MCF 10A (cell line): ENCODE results near the gene CLEC4F. TPM values are rescaled to one million over a fixed set of nuclear protein-coding genes. Genes with fewer than 3 reads are reported as not detected.

Experiments used
- BruUV-seq: library from RNA; stranded (reverse); fragments of 400-500 nt; replicated peaks from 2 replicates; lab custom pipeline; 2021; lab: Mats Ljungman, UMichigan
- CTCF ChIA-PET: fragments of 300-600 bp; sonication (Branson Sonifier 250); formaldehyde crosslinking; extraction: SDS; loops from one replicate; lab custom pipeline; 2021; ENCODE audit warnings: antibody characterized with exemption, inconsistent platforms; lab: Yijun Ruan, JAX
- POLR2A ChIA-PET: fragments of 300-600, 350-650 bp; sonication (Branson Sonifier 250); formaldehyde crosslinking; extraction: SDS; loops from one replicate; lab custom pipeline; 2020; ENCODE audit warnings: antibody characterized with exemption, inconsistent platforms; lab: Yijun Ruan, JAX
- DNase-seq: peaks from one replicate; pipeline ENCODE4 v3.0.0-alpha.2; 2018; ENCODE audit not compliant: unreplicated experiment
- H3K27ac Mint-ChIP-seq: one replicate; pipeline ENCODE4 v1.8.0; 2022; ENCODE audit warnings: mild to moderate bottlenecking, low read depth, mixed read lengths; ENCODE audit not compliant: unreplicated experiment
- H3K27me3 Mint-ChIP-seq: one replicate; pipeline ENCODE4 v1.8.0; 2022; ENCODE audit warnings: mixed read lengths; ENCODE audit not compliant: insufficient read depth, unreplicated experiment
- H3K36me3 Mint-ChIP-seq: one replicate; pipeline ENCODE4 v1.8.0; 2022; ENCODE audit warnings: mild to moderate bottlenecking, moderate library complexity, mixed read lengths; ENCODE audit not compliant: insufficient read depth, unreplicated experiment
- H3K4me1 Mint-ChIP-seq: one replicate; pipeline ENCODE4 v1.8.0; 2022; ENCODE audit warnings: mixed read lengths; ENCODE audit not compliant: insufficient read depth, unreplicated experiment
- H3K4me3 Mint-ChIP-seq: one replicate; pipeline ENCODE4 v1.8.0; 2022; ENCODE audit warnings: mild to moderate bottlenecking, moderate library complexity, mixed read lengths; ENCODE audit not compliant: unreplicated experiment
- H3K9me3 Mint-ChIP-seq: one replicate; pipeline ENCODE4 v1.8.0; 2022; ENCODE audit warnings: mixed read lengths; ENCODE audit not compliant: unreplicated experiment
- CTCF ChIP-seq: fragments of 200-600 bp; IDR thresholded peaks from one replicate; pipeline ENCODE4 v1.8.0; 2022; ENCODE audit warnings: antibody characterized with exemption, mild to moderate bottlenecking; ENCODE audit not compliant: unreplicated experiment
- intact Hi-C: fragments of 100-400 bp; cut with micrococcal nuclease; formaldehyde crosslinking; loops from 2 replicates; pipeline ENCODE4 v1.14.1; 2022
- total RNA-seq: library from RNA; stranded (reverse); gene quantifications from 2 replicates; pipeline ENCODE4 v1.2.3, GENCODE V29; 2022

Gene CLEC4F
- total RNA-seq, 1 experiment from 2014 or later, result not detected

- POLR2A ChIA-PET, result no interaction called here
- H3K27me3 Mint-ChIP-seq, result peaks cover 53% of the 10 kb centered on the region
- DNase-seq, result no peak
- no peaks in the 10 kb centered on the region for H3K4me1 Mint-ChIP-seq
- intact Hi-C loops, result no loop called here
- TF ChIP-seq CTCF, result no peak
- BruUV-seq, result no TSS peak
- H3K36me3 Mint-ChIP-seq, result no peaks in the 10 kb centered on the region
- no peak overlapping the region for H3K27ac Mint-ChIP-seq
- no peaks in the 10 kb centered on the region for H3K9me3 Mint-ChIP-seq
- H3K4me3 Mint-ChIP-seq, result no peak overlapping the region
- CTCF ChIA-PET, result interaction anchor here (1.2 kb wide), 2 partner anchors 25 to 45 kb away, joined by 3 read pairs; no protein-coding TSS in a partner anchor
These were observed 53.2 kb downstream of the CLEC4F start for GRCh38 chr2:70767079-70767698.

- H3K36me3 Mint-ChIP-seq, result no peaks in the 10 kb centered on the region
- peaks cover 60% of the 10 kb centered on the region for H3K27me3 Mint-ChIP-seq
- CTCF ChIA-PET, result interaction anchor here (1.2 kb wide), 1 partner anchor 25 kb away, joined by 3 read pairs; no protein-coding TSS in a partner anchor
- no peaks in the 10 kb centered on the region for H3K9me3 Mint-ChIP-seq
- intact Hi-C loops, result no loop called here
- no peak for TF ChIP-seq CTCF
- H3K4me3 Mint-ChIP-seq, result no peak overlapping the region
- no peak overlapping the region for H3K27ac Mint-ChIP-seq
- POLR2A ChIA-PET, result no interaction called here
- BruUV-seq, result no TSS peak
- H3K4me1 Mint-ChIP-seq, result no peaks in the 10 kb centered on the region
- no peak for DNase-seq
These were observed 53.9 kb downstream of the CLEC4F start for GRCh38 chr2:70766357-70767078.

GRCh38 chr2:70765507-70765906, 54.9 kb downstream of the CLEC4F start:
- Mint-ChIP-seq H3K27me3 (peaks cover 70% of the 10 kb centered on the region), H3K9me3 (no peaks in the 10 kb centered on the region), H3K27ac (no peak overlapping the region), H3K36me3 (peaks cover 6% of the 10 kb centered on the region), H3K4me3 (no peak overlapping the region), H3K4me1 (no peaks in the 10 kb centered on the region)
- no peak for TF ChIP-seq CTCF
- BruUV-seq, result no TSS peak
- no peak for DNase-seq
- ChIA-PET POLR2A (no interaction called here), CTCF (interaction anchor here (0.8 kb wide), 1 partner anchor 19 kb away, joined by 3 read pairs; no protein-coding TSS in a partner anchor)
- intact Hi-C loops, result no loop called here

GRCh38 chr2:70759446-70759845, 61.0 kb downstream of the CLEC4F start:
- H3K27ac Mint-ChIP-seq, result no peak overlapping the region
- CTCF ChIA-PET, result interaction anchor here (0.8 kb wide), 1 partner anchor 19 kb away, joined by 3 read pairs; no protein-coding TSS in a partner anchor
- H3K27me3 Mint-ChIP-seq, result peaks cover 25% of the 10 kb centered on the region
- H3K4me3 Mint-ChIP-seq, result no peak overlapping the region
- no peaks in the 10 kb centered on the region for H3K4me1 Mint-ChIP-seq
- H3K36me3 Mint-ChIP-seq, result peaks cover 6% of the 10 kb centered on the region
- POLR2A ChIA-PET, result no interaction called here
- no peaks in the 10 kb centered on the region for H3K9me3 Mint-ChIP-seq
- no peak for TF ChIP-seq CTCF
- intact Hi-C loops, result no loop called here
- no peak for DNase-seq
- no TSS peak for BruUV-seq
